Gastroesophageal sphincter (tissue), 3 donors: ENCODE measurements around the gene SLCO1A2.
"Not testable (repeated sequence)": the region's sequence is repeated elsewhere in the genome, so short reads cannot be mapped to it uniquely, and the experiment has no call there.

Experiments
- CTCF ChIP-seq, 4 experiments: fragments of 200-600 bp in 2 of 4; fragments of 450-650 bp in 2 of 4; sonication (generic) in 1 of 4; IDR thresholded peaks; one replicate each; pipeline ENCODE4 v1.5.1; 2017 to 2019; ENCODE audit warnings: antibody characterized with exemption in 4 of 4, mild to moderate bottlenecking in 2 of 4, moderate library complexity in 2 of 4
- POLR2A ChIP-seq, 2 donors: fragments of 450-650 bp; IDR thresholded peaks; one replicate each; pipeline ENCODE4 v1.6.1; 2017; ENCODE audit warnings: antibody characterized with exemption in 2 of 2, mild to moderate bottlenecking in 2 of 2, moderate library complexity in 1 of 2

- TF ChIP-seq CTCF, POLR2A (IDR thresholded peaks at IDR 0.05): not testable (repeated sequence)
Measured at GRCh38 chr12:21381320-21381719, 46.6 kb upstream of the SLCO1A2 start.
